Measurements from ENCODE around the gene DPY19L3.

DNA sequence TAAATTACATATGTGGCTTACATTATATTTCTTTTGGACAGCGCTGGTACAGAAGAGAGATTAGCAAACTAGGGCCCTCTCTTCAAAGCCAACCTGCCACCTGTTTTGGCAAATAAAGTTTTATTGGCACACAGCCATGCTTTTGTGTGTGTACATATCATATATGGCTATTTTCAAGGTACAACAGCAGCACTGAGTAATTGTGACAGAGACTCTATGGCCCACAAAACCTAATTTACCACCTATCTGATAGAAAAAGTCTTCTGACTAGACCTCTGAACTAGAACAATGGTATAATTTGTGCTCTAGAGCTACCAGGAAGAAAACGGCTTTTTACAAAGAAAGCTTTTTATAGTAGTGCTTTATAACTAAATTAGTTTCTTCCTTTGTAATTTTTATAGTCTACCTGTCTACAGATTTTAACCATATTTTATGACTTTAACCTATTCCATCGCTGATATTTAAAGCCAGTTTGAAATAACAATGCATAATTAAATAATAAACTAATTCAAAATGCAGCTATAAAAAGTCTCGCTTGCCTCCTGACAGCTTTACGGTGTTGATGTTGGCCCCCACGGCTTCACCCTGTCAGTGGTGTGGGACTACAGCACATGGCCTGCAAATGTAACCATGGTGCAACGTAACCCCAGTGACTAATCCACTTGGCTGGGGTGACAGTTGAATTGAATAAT lies 17.7 kb upstream of the DPY19L3 start:
- no peak for TF ChIP-seq CTCF (IDR thresholded peaks at IDR 0.05)
- no peak for TF ChIP-seq POLR2A (IDR thresholded peaks at IDR 0.05)

Data from thyroid gland (tissue), 4 donors.